Measurements from ENCODE around the gene ZNF451.

GRCh38 chr6:57102976-57103375, 13.0 kb downstream of the ZNF451 start:
- TF ChIP-seq CTCF (IDR thresholded peaks at IDR 0.05) = no peak
- no peak for TF ChIP-seq POLR2A (IDR thresholded peaks at IDR 0.05)
